CD4-positive, alpha-beta T cell treated with Interleukin-15 for 1 hour (primary cell): ENCODE data around the gene FDX2.

Experiments used
- DNase-seq: peaks from one replicate; pipeline ENCODE4 v3.0.0-alpha.2; 2020

FDX2 gene

GRCh38 chr19:10295847-10296591 lies 19.8 kb downstream of the FDX2 start:
- no peak for DNase-seq

- DNase-seq: peak; percentile 82
Measured at GRCh38 chr19:10295305-10295846, 20.4 kb downstream of the FDX2 start.

GRCh38 chr19:10294368-10294697 lies 21.5 kb downstream of the FDX2 start:
- DNase-seq: no peak

- no peak for DNase-seq
Measured at GRCh38 chr19:10293637-10294367, 22.0 kb downstream of the FDX2 start.

GRCh38 chr19:10292789-10293636 lies 22.8 kb downstream of the FDX2 start:
- peak; percentile 33 for DNase-seq

- peak; percentile 77 for DNase-seq
Measured at GRCh38 chr19:10292206-10292788, 23.5 kb downstream of the FDX2 start.

GRCh38 chr19:10291554-10292205 lies 24.1 kb downstream of the FDX2 start:
- DNase-seq: no peak

- peak; percentile 64 for DNase-seq
Measured at GRCh38 chr19:10290876-10291553, 24.8 kb downstream of the FDX2 start.

GRCh38 chr19:10290357-10290875 lies 25.4 kb downstream of the FDX2 start:
- no peak for DNase-seq

GRCh38 chr19:10289836-10290356 lies 25.9 kb downstream of the FDX2 start, which contains the start of gene ICAM5:
Gene ICAM5, plus strand, starts transcription at chr19:10289952. Its CDS starts 92 bp downstream, at chr19:10290044.
- DNase-seq: no peak

GRCh38 chr19:10289167-10289835 lies 26.5 kb downstream of the FDX2 start:
- DNase-seq: peak; percentile 65

GRCh38 chr19:10288662-10289166 lies 27.1 kb downstream of the FDX2 start:
- peak; percentile 40 for DNase-seq

GRCh38 chr19:10286803-10287737 lies 28.7 kb downstream of the FDX2 start, which contains the start of gene ICAM4:
Gene ICAM4, plus strand, starts transcription at chr19:10286955. Its CDS starts 58 bp downstream, at chr19:10287013.
- peak; percentile 41 for DNase-seq

- DNase-seq: no peak
Measured at GRCh38 chr19:10285393-10285792, 30.4 kb downstream of the FDX2 start.

- DNase-seq: no peak
Measured at GRCh38 chr19:10284960-10285278, 30.9 kb downstream of the FDX2 start.

- DNase-seq: no peak
Measured at GRCh38 chr19:10284065-10284959, 31.5 kb downstream of the FDX2 start.

GRCh38 chr19:10283301-10284064 lies 32.3 kb downstream of the FDX2 start:
- DNase-seq: no peak
